Measurements from ENCODE around the gene WRAP73.

The WRAP73 gene

DNA sequence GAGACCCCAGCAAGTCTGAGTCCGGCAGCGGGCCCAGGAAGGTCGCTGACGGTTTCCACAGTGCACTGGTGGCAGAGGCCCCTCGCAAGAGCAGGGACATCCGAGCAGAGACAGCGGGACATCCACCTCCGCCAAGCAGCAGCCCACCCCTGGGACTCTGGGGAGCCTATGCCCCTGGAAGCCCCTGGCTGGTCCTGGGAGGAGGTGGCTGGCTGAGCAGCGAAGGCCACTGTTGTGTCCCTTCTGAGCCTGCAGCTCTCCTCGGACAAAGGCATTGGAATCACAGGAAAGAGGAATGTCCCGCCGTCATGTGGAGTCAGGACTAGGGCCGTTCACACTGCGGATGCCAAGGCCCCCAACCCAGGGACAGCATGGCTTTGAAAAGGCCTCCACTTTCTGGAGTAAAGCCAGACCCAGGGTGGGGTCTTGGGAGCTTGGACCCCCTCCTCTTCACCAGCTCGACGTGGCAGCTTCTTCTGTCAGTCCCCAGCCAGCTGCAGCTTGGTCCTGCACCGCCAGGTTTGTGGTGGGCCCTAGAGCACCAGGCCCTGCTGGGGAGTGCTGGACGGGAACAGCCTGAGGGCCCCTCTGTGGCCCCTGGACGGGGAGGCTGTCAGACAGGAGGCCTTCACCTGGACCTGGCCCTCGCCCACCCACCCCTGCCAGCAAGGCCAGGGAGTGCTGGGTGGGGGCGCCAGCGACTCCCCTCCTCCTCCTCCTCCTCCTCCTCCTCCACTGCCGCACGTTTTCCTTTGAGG lies 40.0 kb downstream of the WRAP73 start:
- in situ Hi-C loops (cut with HindIII; ENCODE audit: low sequenced_read_pairs): no loop called here
- DNase-seq (ENCODE audit: low read depth): no peak
- no peak overlapping the region for H3K4me3 ChIP-seq (ENCODE audit: low read depth, low read length)
- TF ChIP-seq, protein P1, sequence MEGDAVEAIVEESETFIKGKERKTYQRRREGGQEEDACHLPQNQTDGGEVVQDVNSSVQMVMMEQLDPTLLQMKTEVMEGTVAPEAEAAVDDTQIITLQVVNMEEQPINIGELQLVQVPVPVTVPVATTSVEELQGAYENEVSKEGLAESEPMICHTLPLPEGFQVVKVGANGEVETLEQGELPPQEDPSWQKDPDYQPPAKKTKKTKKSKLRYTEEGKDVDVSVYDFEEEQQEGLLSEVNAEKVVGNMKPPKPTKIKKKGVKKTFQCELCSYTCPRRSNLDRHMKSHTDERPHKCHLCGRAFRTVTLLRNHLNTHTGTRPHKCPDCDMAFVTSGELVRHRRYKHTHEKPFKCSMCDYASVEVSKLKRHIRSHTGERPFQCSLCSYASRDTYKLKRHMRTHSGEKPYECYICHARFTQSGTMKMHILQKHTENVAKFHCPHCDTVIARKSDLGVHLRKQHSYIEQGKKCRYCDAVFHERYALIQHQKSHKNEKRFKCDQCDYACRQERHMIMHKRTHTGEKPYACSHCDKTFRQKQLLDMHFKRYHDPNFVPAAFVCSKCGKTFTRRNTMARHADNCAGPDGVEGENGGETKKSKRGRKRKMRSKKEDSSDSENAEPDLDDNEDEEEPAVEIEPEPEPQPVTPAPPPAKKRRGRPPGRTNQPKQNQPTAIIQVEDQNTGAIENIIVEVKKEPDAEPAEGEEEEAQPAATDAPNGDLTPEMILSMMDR (IDR thresholded peaks at IDR 0.05; ENCODE audit: low read depth, low read length, missing control alignments): no peak

DNA sequence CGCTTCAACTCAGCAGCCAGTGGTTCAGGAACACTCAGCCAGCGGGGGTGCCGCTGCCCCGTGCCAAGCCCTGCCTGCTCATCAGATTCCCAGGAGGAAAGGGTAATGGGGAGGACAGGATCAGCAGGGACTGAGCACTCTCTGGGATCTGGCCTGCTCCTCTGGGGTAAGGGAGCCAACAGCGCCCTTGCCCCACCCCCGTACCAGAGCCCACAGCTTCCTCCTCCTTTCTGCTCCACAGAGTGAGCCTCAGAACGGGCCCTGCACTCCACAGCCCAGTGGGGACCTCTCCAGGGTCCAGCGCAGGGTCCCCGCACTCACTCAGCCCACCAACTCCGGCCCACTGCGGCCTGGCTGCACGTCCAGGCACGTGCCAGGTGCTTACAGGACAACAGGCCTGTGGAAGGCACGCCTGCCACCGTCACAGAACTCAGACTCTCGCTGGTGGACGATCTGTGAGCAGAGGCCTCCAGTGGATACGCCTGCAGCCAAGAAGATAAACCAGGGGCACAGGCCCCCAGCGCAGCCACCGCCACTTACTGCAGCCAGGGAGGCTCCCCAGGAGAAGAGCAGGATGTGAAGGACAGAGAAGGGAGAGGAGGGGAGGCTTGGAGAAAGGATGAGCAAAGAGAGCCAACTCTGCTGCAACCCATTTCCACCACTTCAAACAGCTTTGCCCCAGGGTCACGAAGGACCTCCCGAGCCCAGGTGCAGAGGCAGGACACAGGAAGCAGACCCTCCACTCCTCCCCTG lies 40.7 kb downstream of the WRAP73 start:
- DNase-seq (ENCODE audit: low read depth): no peak
- H3K4me3 ChIP-seq (ENCODE audit: low read depth, low read length): no peak overlapping the region
- TF ChIP-seq, protein P1 (IDR thresholded peaks at IDR 0.05; ENCODE audit: low read depth, low read length, missing control alignments): no peak
- in situ Hi-C loops (cut with HindIII; ENCODE audit: low sequenced_read_pairs): no loop called here

DNA sequence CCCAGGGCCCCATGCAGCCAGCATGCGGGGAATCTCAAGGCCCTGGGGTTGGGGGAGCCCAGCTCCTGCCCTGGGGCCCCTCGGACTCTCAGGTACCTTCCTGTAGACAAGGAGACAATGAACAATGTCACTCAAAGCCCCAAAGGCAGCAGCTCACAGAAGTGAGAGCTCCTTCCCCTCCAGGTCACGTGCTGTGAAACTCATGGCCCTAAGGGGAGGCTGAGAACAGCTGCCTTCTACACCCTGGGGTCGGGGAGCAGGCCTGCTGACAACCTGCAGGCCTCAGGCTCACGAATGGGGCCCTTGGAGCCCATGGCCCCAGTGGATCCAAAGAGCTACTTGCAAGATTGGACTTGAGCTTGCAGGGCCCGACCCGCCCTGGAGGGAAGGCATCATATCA lies 41.7 kb downstream of the WRAP73 start:
- H3K4me3 ChIP-seq (ENCODE audit: low read depth, low read length): no peak overlapping the region
- no peak for DNase-seq (ENCODE audit: low read depth)
- TF ChIP-seq, protein P1 (IDR thresholded peaks at IDR 0.05; ENCODE audit: low read depth, low read length, missing control alignments): no peak
- in situ Hi-C loops (cut with HindIII; ENCODE audit: low sequenced_read_pairs): no loop called here

DNA sequence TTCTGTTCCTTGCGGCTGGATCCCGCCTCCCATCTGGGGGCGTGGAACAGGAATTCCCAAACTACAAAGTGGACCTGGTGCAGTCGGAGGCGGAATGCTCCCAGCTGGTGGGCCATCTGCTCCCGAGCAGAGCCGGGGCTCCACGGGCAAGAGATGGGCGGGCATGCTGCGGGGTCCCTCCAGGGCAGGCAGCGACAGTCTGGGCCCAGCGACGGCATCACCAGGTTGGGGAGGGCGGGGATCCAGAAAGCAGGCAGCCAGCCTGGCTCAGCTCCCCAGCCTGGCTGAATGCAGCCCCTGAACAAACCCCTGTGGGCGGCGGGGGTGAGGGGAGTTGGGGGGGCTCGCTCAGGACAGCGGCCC lies 42.2 kb downstream of the WRAP73 start:
- no peak for DNase-seq (ENCODE audit: low read depth)
- TF ChIP-seq, protein P1 (IDR thresholded peaks at IDR 0.05; ENCODE audit: low read depth, low read length, missing control alignments): no peak
- in situ Hi-C loops (cut with HindIII; ENCODE audit: low sequenced_read_pairs): no loop called here

DNA sequence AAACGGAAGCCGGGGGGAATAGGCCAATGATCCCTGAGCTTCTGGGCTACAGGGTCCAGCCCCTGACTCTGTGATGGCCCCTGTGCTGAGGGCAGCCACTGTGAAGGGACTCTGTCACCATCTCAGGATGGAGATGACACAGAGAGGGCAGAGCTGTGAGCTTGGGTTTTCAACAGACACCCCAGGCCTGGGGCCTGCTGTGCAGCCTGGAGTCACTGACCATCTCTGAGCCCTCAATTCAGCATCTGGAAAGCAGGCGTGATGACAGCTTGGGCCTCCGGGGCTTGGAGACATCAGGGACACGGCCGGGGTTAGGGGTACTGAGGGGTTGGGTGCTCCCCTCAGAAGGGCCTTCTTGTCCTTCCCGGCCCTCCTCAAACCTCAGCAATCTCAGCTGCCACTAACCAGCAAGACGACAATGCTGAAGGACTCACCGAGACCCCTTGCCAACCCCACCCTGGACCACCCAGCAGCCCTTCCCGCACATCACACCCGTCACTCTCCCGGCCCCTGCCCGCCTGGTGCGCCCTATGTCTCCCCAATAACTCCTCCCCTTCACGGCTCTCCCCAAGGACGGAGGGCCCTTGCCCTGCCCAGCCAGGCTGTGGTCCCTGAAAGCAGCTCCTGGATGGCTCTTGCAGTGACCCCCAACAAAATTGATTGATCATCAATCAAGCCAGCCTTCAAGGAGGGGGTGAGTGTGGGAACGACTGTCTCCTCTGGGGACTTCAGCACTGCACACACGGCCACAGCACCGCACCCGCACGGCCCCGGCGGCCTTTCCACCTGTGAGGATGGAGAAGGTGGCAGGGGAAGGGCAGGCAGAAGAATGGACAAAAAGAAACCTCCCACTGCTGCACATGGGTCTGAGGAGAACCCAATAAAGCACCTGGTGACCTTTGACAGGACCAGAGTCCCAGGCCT lies 42.9 kb downstream of the WRAP73 start:
- TF ChIP-seq, protein P1 (IDR thresholded peaks at IDR 0.05; ENCODE audit: low read depth, low read length, missing control alignments): no peak
- in situ Hi-C loops (cut with HindIII; ENCODE audit: low sequenced_read_pairs): no loop called here
- no peak for DNase-seq (ENCODE audit: low read depth)
- H3K4me3 ChIP-seq (ENCODE audit: low read depth, low read length): no peak overlapping the region

More for the DNA sequence above, 42.2 kb downstream of the WRAP73 start:
- no peak overlapping the region for H3K4me3 ChIP-seq (ENCODE audit: low read depth, low read length)
